ENCODE results near the gene ADCYAP1R1. TPM values are rescaled to one million over a fixed set of nuclear protein-coding genes. Genes with fewer than 3 reads are reported as not detected.

The ADCYAP1R1 gene
- total RNA-seq, 1 experiment from 2014 or later = not detected

GRCh38 chr7:31029251-31030042 is 22.7 kb upstream of the ADCYAP1R1 start:
- in situ Hi-C loops (cut with HindIII; ENCODE audit: low pct_unique_long_range_greater_than_20kb, low sequenced_read_pairs) = no loop called here
- no peak for DNase-seq (ENCODE audit: low read depth)

DNA sequence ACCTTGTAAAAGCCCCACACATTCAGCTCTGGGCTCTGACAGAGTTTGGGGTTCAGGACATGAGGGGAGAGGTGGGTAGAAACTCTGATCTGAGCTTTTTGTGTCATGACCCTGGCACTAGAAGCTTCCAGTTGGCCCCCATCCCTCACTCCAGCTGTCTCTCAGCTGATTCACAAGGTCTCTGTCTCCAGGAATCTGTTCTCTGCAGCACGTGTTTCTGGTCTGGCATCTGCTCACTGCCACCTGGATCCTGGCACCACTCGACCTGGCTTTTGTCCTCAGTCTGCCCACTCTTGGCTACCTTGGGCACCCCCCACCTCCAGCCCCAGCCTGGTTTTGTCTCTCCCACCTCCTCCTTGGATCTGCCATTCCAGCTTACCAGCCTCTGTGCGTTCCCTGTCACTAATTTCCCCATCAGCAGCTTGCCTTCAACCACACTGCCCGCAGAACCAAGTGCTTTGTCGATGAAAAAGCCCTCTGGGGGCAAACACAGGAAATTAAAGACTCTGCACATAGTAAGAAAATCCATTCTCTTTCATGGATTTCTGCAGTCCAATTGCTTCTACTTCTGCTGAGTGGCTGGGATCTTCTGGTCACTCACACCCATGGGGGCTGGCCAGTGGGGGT is 18.3 kb upstream of the ADCYAP1R1 start:
- in situ Hi-C loops (cut with HindIII; ENCODE audit: low pct_unique_long_range_greater_than_20kb, low sequenced_read_pairs) = no loop called here

GRCh38 chr7:31036924-31037323 is 15.2 kb upstream of the ADCYAP1R1 start:
- DNase-seq (ENCODE audit: low read depth) = no peak
- in situ Hi-C loops (cut with HindIII; ENCODE audit: low pct_unique_long_range_greater_than_20kb, low sequenced_read_pairs) = no loop called here

More for the DNA sequence above, 18.3 kb upstream of the ADCYAP1R1 start:
- no peak for DNase-seq (ENCODE audit: low read depth)

GRCh38 chr7:31043051-31043471 is 9.0 kb upstream of the ADCYAP1R1 start:
- no peak for DNase-seq (ENCODE audit: low read depth)
- in situ Hi-C loops (cut with HindIII; ENCODE audit: low pct_unique_long_range_greater_than_20kb, low sequenced_read_pairs) = no loop called here

- DNase-seq (ENCODE audit: low read depth) = no peak
Observed at GRCh38 chr7:31044529-31044928, 7.6 kb upstream of the ADCYAP1R1 start.

GRCh38 chr7:31046723-31047122 is 5.4 kb upstream of the ADCYAP1R1 start:
- no peak for DNase-seq (ENCODE audit: low read depth)
- in situ Hi-C loops (cut with HindIII; ENCODE audit: low pct_unique_long_range_greater_than_20kb, low sequenced_read_pairs) = no loop called here

More at GRCh38 chr7:31044529-31044928, 7.6 kb upstream of the ADCYAP1R1 start:
- in situ Hi-C loops (cut with HindIII; ENCODE audit: low pct_unique_long_range_greater_than_20kb, low sequenced_read_pairs) = no loop called here

DNA sequence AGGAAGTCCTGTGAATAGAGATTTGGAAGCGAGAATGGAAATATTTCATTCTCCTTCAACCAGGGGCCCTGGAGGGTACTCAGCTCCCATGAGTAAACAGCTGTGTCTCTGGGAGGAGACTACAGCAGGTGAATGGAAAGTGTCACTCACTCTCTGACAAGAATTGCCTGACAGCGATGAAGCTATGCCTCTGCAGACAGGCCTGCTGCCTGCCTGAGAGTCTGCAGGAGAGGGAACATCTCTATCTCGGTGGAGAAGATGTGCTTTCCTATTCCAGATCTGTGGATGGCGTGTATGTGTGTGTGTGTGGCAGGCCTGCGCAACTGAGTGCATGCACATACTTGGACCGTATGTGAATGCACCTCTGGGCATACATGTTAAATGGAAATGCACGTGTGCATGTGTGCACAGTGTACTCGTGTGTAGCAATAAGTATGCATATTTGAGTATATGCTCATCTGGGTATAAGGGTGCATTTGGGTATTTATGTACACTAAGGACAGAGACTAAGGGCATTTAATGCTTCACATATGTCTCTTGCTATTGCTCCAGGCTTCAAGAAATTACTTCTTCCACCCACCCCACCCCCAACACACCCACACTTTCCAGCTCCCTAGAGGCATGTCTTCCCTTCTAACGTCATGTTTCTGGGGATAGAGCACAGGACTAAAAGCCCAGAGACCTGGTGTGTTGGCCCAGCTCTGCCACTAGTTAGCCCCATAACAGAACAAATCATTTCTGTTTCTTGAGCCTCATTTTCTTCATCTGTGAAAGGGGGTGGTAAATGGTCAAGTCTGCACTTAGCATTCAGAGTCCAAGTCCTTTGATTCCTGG is 4.6 kb upstream of the ADCYAP1R1 start:
- no peak for DNase-seq (ENCODE audit: low read depth)
- in situ Hi-C loops (cut with HindIII; ENCODE audit: low pct_unique_long_range_greater_than_20kb, low sequenced_read_pairs) = no loop called here

- in situ Hi-C loops (cut with HindIII; ENCODE audit: low pct_unique_long_range_greater_than_20kb, low sequenced_read_pairs) = no loop called here
- no peak for DNase-seq (ENCODE audit: low read depth)
Observed at GRCh38 chr7:31049005-31049765, 2.9 kb upstream of the ADCYAP1R1 start.

DNA sequence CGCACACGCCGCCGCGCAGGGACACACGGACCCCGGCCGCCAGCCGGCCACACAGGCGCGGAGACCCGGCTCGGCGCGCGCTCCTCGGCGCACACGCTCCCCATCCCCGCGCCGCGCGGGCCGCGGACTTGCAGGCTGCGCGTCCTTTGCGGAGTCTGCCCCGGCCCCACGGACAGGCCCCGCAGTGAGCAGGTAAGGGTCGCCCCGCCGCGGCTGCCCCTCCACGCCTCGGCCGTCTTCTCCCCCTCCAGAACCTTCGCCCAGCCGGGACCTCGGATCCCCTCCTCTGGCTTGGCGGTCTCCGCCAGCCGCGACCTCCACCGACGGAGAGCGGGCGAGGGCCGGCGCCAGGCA is 356 bp downstream of the ADCYAP1R1 start:
- in situ Hi-C loops (cut with HindIII; ENCODE audit: low pct_unique_long_range_greater_than_20kb, low sequenced_read_pairs) = no loop called here
- DNase-seq (ENCODE audit: low read depth) = no peak

- in situ Hi-C loops (cut with HindIII; ENCODE audit: low pct_unique_long_range_greater_than_20kb, low sequenced_read_pairs) = no loop called here
- DNase-seq (ENCODE audit: low read depth) = no peak
Observed at GRCh38 chr7:31052841-31053601, 913 bp downstream of the ADCYAP1R1 start.

DNA sequence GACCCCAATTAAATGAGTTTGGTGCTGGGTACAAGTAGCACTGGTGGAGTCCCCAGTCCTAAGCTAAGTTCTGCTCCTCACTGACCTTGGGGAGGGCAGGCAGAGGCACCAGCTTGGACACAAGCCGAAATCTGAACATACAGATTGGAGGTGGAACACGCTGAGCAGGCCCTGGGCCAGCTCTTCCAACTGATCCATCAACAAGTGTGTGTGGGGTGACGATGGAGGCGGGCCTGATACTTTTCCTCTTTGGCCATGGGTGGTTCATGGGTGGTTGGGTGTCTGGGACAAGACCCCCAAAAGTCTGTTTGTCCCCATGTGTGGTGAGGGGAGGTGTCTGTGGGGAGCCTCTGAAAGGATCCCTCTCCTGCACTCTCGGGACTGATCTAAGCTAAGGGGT is 1.9 kb downstream of the ADCYAP1R1 start:
- no peak for DNase-seq (ENCODE audit: low read depth)
- in situ Hi-C loops (cut with HindIII; ENCODE audit: low pct_unique_long_range_greater_than_20kb, low sequenced_read_pairs) = no loop called here

DNA sequence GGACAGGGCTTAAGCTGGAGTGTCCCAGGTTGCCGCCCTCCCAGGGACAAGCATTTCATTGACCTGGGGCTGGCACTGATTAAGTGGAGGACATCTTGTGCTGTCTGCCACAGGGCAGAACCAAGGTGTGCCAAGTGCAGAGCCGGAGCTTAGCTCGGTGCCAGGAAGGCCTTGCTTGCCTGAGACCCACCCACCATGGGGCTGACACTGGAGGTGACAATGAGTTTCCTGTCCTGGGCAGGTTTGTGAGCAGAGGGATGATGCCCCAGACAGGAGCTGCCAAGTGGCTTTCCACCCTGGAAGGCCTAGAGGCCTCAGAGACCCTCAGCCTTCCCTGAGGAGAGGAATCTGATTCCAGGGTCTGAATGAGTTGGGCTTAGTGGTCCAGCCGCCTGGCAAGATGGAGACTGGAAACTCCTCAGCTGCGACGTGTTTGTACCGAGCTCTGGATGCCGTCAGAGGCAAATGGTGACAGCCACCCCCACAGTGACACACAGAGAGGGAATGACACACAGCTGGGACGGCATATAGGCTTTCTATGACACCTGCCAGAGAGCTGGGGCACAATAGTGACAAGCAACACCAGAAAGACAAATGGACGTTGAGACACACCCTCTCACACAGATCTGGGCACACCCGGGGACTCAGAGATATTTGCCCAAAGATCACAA is 2.6 kb downstream of the ADCYAP1R1 start:
- no peak for DNase-seq (ENCODE audit: low read depth)
- in situ Hi-C loops (cut with HindIII; ENCODE audit: low pct_unique_long_range_greater_than_20kb, low sequenced_read_pairs) = no loop called here

DNA sequence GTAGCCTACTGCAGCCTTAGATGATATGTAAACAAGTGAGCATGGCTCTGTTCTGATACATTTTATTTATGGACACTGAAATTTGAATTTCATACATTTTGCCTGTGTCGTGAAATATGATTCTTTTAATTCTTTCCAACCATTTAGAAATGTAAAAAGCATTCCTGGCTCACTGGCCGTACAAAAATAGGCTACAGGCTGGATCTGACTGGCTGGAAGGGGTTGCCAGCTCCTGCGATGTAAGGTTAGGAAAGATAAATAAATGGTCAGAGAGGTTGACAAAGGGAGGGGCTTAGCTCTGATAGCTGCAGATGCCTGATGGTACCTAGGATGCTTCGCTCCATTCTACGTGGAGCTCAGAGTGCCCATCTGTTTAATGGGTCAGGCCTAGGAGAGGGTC is 3.4 kb downstream of the ADCYAP1R1 start:
- DNase-seq (ENCODE audit: low read depth) = no peak
- in situ Hi-C loops (cut with HindIII; ENCODE audit: low pct_unique_long_range_greater_than_20kb, low sequenced_read_pairs) = no loop called here

GRCh38 chr7:31056775-31057346 is 4.8 kb downstream of the ADCYAP1R1 start:
- in situ Hi-C loops (cut with HindIII; ENCODE audit: low pct_unique_long_range_greater_than_20kb, low sequenced_read_pairs) = no loop called here
- no peak for DNase-seq (ENCODE audit: low read depth)

GRCh38 chr7:31058122-31058521 is 6.0 kb downstream of the ADCYAP1R1 start:
- no peak for DNase-seq (ENCODE audit: low read depth)
- in situ Hi-C loops (cut with HindIII; ENCODE audit: low pct_unique_long_range_greater_than_20kb, low sequenced_read_pairs) = no loop called here

DNA sequence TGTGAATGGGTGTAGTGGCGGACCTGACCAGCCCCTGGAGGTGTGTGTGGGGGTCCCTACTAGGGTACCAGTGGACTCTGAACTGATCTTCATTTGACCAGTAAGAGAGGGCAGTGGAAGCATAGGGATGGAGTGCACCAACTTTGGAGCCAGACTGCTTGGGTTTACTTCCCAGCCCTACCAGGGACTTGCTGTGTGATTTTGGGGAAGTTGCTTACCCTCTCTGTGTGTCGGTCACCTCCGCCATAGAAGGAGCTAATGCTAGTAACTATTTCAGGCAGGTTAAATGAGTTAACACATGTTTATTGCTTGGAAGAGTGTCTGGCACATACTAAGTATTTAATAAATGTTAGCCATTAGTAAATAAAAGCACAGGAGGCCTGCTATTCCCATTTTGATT is 6.6 kb downstream of the ADCYAP1R1 start:
- DNase-seq (ENCODE audit: low read depth) = no peak
- in situ Hi-C loops (cut with HindIII; ENCODE audit: low pct_unique_long_range_greater_than_20kb, low sequenced_read_pairs) = no loop called here

- DNase-seq (ENCODE audit: low read depth) = no peak
Observed at GRCh38 chr7:31059551-31059950, 7.4 kb downstream of the ADCYAP1R1 start.

More at GRCh38 chr7:31059551-31059950, 7.4 kb downstream of the ADCYAP1R1 start:
- in situ Hi-C loops (cut with HindIII; ENCODE audit: low pct_unique_long_range_greater_than_20kb, low sequenced_read_pairs) = no loop called here

All from Caki2 (cell line).